ENCODE data around the gene CPA1.

CPA1 gene

DNA sequence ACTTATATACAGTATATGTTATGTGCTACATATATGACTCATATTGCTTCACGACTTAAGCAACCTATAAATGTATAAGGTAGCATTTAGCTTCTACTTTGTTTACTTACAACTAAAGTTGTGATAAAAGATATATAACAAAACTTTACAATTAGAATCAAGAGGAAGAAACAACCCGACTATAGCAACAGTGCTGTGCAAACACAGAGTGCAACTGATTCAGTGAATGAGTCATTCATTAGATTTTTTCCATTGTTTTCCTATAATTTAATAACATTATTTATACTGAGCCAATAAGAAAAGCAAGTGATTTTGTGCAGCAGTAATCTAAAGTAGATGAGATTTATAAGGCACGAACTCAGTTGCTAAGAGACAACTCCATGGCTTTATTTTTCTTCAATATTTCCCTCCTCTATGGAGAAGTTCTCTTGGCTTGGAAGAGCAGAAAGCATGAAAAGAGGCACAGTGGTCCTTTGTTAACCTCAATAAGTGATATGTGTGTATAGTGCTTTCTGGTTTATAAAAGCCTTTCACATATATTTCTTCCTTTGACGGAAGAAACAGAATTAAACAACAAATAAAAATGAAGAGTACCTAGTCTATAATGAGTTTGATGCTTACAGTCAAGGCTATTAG, 40.8 kb downstream of the CPA1 start:
- in situ Hi-C loops (cut with MboI; ENCODE audit: low pct_unique_long_range_greater_than_20kb, low sequenced_read_pairs, unreplicated experiment): no loop called here
- DNase-seq (ENCODE audit: low spot score): no peak
- TF ChIP-seq, protein P1, sequence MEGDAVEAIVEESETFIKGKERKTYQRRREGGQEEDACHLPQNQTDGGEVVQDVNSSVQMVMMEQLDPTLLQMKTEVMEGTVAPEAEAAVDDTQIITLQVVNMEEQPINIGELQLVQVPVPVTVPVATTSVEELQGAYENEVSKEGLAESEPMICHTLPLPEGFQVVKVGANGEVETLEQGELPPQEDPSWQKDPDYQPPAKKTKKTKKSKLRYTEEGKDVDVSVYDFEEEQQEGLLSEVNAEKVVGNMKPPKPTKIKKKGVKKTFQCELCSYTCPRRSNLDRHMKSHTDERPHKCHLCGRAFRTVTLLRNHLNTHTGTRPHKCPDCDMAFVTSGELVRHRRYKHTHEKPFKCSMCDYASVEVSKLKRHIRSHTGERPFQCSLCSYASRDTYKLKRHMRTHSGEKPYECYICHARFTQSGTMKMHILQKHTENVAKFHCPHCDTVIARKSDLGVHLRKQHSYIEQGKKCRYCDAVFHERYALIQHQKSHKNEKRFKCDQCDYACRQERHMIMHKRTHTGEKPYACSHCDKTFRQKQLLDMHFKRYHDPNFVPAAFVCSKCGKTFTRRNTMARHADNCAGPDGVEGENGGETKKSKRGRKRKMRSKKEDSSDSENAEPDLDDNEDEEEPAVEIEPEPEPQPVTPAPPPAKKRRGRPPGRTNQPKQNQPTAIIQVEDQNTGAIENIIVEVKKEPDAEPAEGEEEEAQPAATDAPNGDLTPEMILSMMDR (IDR thresholded peaks at IDR 0.05; ENCODE audit: extremely low read depth, insufficient read depth, missing control alignments): no peak

DNA sequence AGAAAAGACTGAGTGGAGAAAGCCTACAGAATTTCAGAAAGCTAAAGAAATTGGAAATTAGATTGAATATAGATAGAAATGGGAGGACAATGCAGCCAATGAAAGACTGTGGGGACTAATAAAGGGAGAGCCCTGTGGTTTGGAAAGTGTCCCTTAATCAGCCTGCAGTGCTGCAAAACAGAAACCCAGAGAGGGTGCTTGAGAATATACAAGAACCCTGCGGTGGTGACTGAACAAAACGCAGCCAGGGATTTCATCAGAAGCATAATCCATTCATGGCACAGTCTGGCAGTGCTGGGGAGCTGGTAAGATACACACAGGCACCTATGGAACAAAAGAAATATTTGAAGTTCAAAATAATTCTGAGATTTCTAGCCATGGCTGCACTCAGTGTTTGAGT, 41.4 kb downstream of the CPA1 start:
- no peak for DNase-seq (ENCODE audit: low spot score)
- TF ChIP-seq, protein P1 (IDR thresholded peaks at IDR 0.05; ENCODE audit: extremely low read depth, insufficient read depth, missing control alignments): no peak
- in situ Hi-C loops (cut with MboI; ENCODE audit: low pct_unique_long_range_greater_than_20kb, low sequenced_read_pairs, unreplicated experiment): no loop called here

DNA sequence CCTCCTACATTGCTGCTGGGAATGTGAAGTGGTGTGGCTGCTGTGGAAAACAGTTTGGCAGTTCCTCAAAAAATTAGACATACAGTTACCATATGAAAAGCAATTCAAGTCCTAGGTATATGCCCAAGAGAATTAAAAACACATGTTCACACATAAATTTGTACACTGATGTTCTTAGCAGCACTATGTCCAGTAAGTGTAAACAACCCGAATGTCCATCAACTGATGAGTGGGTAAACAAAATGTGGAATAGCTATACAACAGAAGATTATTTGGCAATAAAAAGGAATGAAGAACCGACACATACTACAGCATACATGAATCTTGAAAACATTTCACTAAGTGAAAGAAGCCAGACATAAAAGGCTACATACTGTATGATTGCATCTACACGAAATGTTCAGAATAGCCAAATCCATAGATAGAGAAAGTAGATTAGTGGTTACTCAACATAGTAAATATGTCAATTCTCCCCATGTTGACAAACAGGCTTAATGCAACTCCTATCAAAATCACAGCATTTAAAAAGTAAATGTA, 43.3 kb downstream of the CPA1 start:
- DNase-seq (ENCODE audit: low spot score): no peak
- TF ChIP-seq, protein P1 (IDR thresholded peaks at IDR 0.05; ENCODE audit: extremely low read depth, insufficient read depth, missing control alignments): no peak
- in situ Hi-C loops (cut with MboI; ENCODE audit: low pct_unique_long_range_greater_than_20kb, low sequenced_read_pairs, unreplicated experiment): no loop called here

DNA sequence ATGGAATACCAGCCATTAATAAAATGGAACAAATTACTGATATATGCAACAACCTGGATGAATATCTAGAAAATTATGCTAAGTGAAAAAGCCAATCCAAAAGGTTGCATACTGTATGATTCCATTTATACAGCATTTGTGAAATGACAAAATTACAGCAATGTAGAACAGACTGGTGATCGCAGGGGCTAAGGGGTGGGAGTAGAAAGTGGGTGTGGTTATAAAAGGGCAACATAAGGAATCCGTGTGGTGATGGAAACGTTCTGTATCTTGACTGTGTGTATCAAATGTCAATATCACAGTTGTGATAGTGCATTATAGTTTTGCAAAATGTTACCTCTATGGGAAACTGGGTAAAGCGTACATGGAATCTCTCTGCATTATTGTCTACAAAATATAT, 45.5 kb downstream of the CPA1 start:
- in situ Hi-C loops (cut with MboI; ENCODE audit: low pct_unique_long_range_greater_than_20kb, low sequenced_read_pairs, unreplicated experiment): no loop called here
- DNase-seq (ENCODE audit: low spot score): no peak
- TF ChIP-seq, protein P1 (IDR thresholded peaks at IDR 0.05; ENCODE audit: extremely low read depth, insufficient read depth, missing control alignments): no peak

DNA sequence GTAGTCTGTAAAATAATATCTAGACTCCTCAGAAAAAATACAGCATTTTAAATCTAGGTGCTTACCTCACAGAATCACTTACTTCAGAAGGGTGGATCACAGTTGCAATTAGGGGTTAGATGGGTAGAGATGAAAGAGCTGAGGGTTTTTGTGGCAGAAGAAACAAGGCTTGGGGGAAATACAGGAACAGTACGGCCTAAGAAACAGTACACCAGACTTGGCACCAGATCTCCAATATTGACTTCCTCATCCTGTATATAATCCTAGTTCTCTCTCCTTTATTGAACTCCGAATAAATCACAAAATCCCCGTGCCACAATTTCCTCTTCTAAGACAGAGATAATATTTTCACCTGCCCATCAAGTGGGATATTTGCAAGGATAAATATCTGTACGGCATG, 46.3 kb downstream of the CPA1 start:
- in situ Hi-C loops (cut with MboI; ENCODE audit: low pct_unique_long_range_greater_than_20kb, low sequenced_read_pairs, unreplicated experiment): no loop called here
- no peak for DNase-seq (ENCODE audit: low spot score)
- TF ChIP-seq, protein P1 (IDR thresholded peaks at IDR 0.05; ENCODE audit: extremely low read depth, insufficient read depth, missing control alignments): no peak

DNA sequence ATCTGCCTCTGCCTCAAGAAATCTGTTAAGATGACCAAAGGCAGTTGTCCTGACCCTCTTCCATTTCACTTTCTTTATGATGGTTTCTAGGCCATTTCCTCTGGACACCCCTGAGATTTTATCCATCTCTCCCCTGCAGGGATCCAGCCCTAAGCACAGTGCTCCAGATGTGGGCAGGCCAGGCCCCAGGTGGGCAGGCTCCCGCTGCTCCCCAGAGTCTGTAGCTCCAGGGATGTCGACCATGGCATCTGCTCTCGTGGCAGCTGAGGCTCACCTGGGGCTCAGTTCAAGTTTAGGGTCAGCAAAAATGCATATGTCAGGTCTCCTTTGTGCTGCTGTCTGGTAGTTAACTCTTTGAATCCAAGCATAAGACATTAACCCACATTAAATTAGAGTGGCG, 48.7 kb downstream of the CPA1 start:
- TF ChIP-seq, protein P1 (IDR thresholded peaks at IDR 0.05; ENCODE audit: extremely low read depth, insufficient read depth, missing control alignments): no peak
- no peak for DNase-seq (ENCODE audit: low spot score)
- in situ Hi-C loops (cut with MboI; ENCODE audit: low pct_unique_long_range_greater_than_20kb, low sequenced_read_pairs, unreplicated experiment): no loop called here

All from GM13977 (cell line).